GM13976 (cell line): Measurements from ENCODE around the gene SYT9.

Source experiments
- DNase-seq: peaks from one replicate; pipeline ENCODE4 v3.0.0; 2012; ENCODE audit warnings: low spot score
- CTCF ChIP-seq: IDR thresholded peaks from 2 replicates; pipeline ENCODE4 v1.5.1; 2012; ENCODE audit warnings: borderline replicate concordance, mild to moderate bottlenecking; ENCODE audit not compliant: insufficient read depth; ENCODE audit errors: extremely low read depth, missing control alignments, control extremely low read depth
- in situ Hi-C: fragments of 300-500 bp; cut with MboI; formaldehyde crosslinking; loops from one replicate; pipeline ENCODE4 v1.12.0; 2022; ENCODE audit warnings: low sequenced_read_pairs, mixed read lengths, inconsistent platforms; ENCODE audit not compliant: unreplicated experiment

SYT9 gene

GRCh38 chr11:7487360-7487759 lies 235.7 kb downstream of the SYT9 start:
- TF ChIP-seq CTCF: no peak
- in situ Hi-C loops: no loop called here
- no peak for DNase-seq

- no peak for DNase-seq
- no peak for TF ChIP-seq CTCF
- in situ Hi-C loops: no loop called here
Observed at GRCh38 chr11:7488681-7489080, 237.0 kb downstream of the SYT9 start.

GRCh38 chr11:7489376-7489775 lies 237.7 kb downstream of the SYT9 start:
- in situ Hi-C loops: no loop called here
- no peak for TF ChIP-seq CTCF
- DNase-seq: no peak

- no peak for TF ChIP-seq CTCF
- in situ Hi-C loops: no loop called here
- DNase-seq: no peak
Observed at GRCh38 chr11:7490054-7490453, 238.3 kb downstream of the SYT9 start.

GRCh38 chr11:7490535-7490934 lies 238.8 kb downstream of the SYT9 start:
- no peak for DNase-seq
- in situ Hi-C loops: no loop called here
- no peak for TF ChIP-seq CTCF

- DNase-seq: no peak
- no peak for TF ChIP-seq CTCF
- in situ Hi-C loops: no loop called here
Observed at GRCh38 chr11:7492253-7492652, 240.5 kb downstream of the SYT9 start.

GRCh38 chr11:7493670-7494069 lies 242.0 kb downstream of the SYT9 start:
- DNase-seq: no peak
- in situ Hi-C loops: no loop called here
- no peak for TF ChIP-seq CTCF
